Thyroid gland (tissue), 4 donors: ENCODE data around the gene U2SURP. TPM values are rescaled to one million over a fixed set of nuclear protein-coding genes. Genes with fewer than 3 reads are reported as not detected.

Experiments used
- DNase-seq, 2 donors: peaks; one replicate each; pipeline ENCODE4 v3.0.0-alpha.2; 2019
- H3K27ac ChIP-seq, 3 donors: fragments of 200-600 bp; sonication (generic); 1 replicate in 2 of 3; 2 replicates in 1 of 3; pipeline ENCODE4 v1.5.1; 2016 to 2019; ENCODE audit warnings: mild to moderate bottlenecking in 1 of 3, moderate library complexity in 1 of 3
- H3K27me3 ChIP-seq: fragments of 200-600 bp; sonication (generic); one replicate; pipeline ENCODE4 v1.5.1; 2019
- H3K36me3 ChIP-seq, 2 donors: fragments of 200-600 bp; sonication (generic); one replicate each; pipeline ENCODE4 v1.5.1; 2016 to 2019
- H3K4me1 ChIP-seq, 2 donors: fragments of 200-600 bp; sonication (generic); one replicate each; pipeline ENCODE4 v1.5.1; 2017 to 2019
- H3K4me3 ChIP-seq, 3 donors: fragments of 200-600 bp; sonication (generic); replicated peaks in 1 of 3; 1 replicate in 2 of 3; 2 replicates in 1 of 3; pipeline ENCODE4 v1.5.1; 2016; ENCODE audit warnings: mild to moderate bottlenecking in 1 of 3
- H3K9me3 ChIP-seq: fragments of 200-600 bp; sonication (generic); one replicate; pipeline ENCODE4 v1.5.1; 2017
- CTCF ChIP-seq, 6 experiments: fragments of 200-600 bp in 3 of 6; fragments of 450-650 bp in 3 of 6; sonication (generic) in 3 of 6; IDR thresholded peaks; one replicate each; pipeline ENCODE4 v1.5.1; 2016 to 2019; ENCODE audit warnings: antibody characterized with exemption in 6 of 6, mild to moderate bottlenecking in 2 of 6, inconsistent platforms in 1 of 6, moderate library complexity in 1 of 6
- POLR2A ChIP-seq, 2 donors: fragments of 450-650 bp; IDR thresholded peaks; one replicate each; pipeline ENCODE4 v1.6.1; 2017; ENCODE audit warnings: antibody characterized with exemption in 2 of 2, mild to moderate bottlenecking in 2 of 2, moderate library complexity in 1 of 2
- WGBS, 2 donors: methylation state at CpG; one replicate each; pipeline ENCODE4 v1.1.5; 2017; 5-methylcytosine and 5-hydroxymethylcytosine counted together
- intact Hi-C: fragments of 100-400 bp; cut with DNase I; formaldehyde crosslinking; loops from one replicate; pipeline ENCODE4 v1.15.1; 2023
- total RNA-seq, 4 donors: library from RNA; depleted of rRNA; stranded (reverse); fragments of >200 nt; gene quantifications; one replicate each; pipeline ENCODE4 v1.2.3, GENCODE V29; 2016

U2SURP gene
- total RNA-seq, 4 donors from 2014 or later = 87.8 to 144 (median 102) TPM

GRCh38 chr3:143099690-143100089 is 98.3 kb downstream of the U2SURP start:
- TF ChIP-seq POLR2A (IDR thresholded peaks at IDR 0.05) = no peak
- TF ChIP-seq CTCF (IDR thresholded peaks at IDR 0.05) = no peak
- no peak overlapping the region for H3K27ac ChIP-seq
- no peak overlapping the region for H3K4me3 ChIP-seq
- H3K36me3 ChIP-seq = no peaks in the 10 kb centered on the region
- no peak for DNase-seq
- intact Hi-C loops = no loop called here
- 80 to 82% methylated on average over 2 of the region's 2 CpGs for WGBS, 2 donors
- peaks cover 0 to 7% of the 10 kb centered on the region in 2 donors for H3K4me1 ChIP-seq
- H3K27me3 ChIP-seq = no peaks in the 10 kb centered on the region
- no peaks in the 10 kb centered on the region for H3K9me3 ChIP-seq

DNA sequence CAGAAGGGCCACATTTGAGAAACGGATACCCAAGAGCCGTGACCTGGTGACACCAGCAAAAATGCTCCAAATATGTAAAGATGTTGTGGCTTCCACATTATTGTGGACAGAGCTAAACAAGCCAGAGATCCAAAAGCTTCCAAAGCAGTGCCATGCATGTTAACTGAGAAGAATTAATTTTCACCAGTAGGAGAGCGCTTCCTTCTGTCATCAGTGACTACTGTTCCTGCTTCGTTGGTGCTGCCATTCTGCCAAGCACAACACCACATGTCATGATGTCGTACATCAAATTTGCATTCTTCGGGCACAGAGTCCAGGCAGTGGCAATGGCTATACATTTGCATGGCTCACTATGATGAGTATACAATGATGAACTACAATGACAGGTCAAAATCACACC is 99.1 kb downstream of the U2SURP start:
- WGBS, 2 donors = 86 to 88% methylated on average over 6 of the region's 6 CpGs
- peaks cover 0 to 7% of the 10 kb centered on the region in 2 donors for H3K4me1 ChIP-seq
- DNase-seq = no peak
- intact Hi-C loops = no loop called here
- no peak overlapping the region for H3K27ac ChIP-seq
- TF ChIP-seq POLR2A (IDR thresholded peaks at IDR 0.05) (no peak), CTCF (IDR thresholded peaks at IDR 0.05) (no peak)
- no peaks in the 10 kb centered on the region for H3K36me3 ChIP-seq
- no peak overlapping the region for H3K4me3 ChIP-seq
- H3K27me3 ChIP-seq = no peaks in the 10 kb centered on the region
- H3K9me3 ChIP-seq = no peaks in the 10 kb centered on the region

GRCh38 chr3:143101792-143102381 is 100.5 kb downstream of the U2SURP start:
- Histone ChIP-seq H3K4me1 (peaks cover 0 to 7% of the 10 kb centered on the region in 2 donors), H3K27me3 (no peaks in the 10 kb centered on the region), H3K9me3 (no peaks in the 10 kb centered on the region), H3K27ac (no peak overlapping the region), H3K36me3 (no peaks in the 10 kb centered on the region), H3K4me3 (no peak overlapping the region)
- DNase-seq = no peak
- intact Hi-C loops = no loop called here
- no peak for TF ChIP-seq CTCF (IDR thresholded peaks at IDR 0.05)
- TF ChIP-seq POLR2A (IDR thresholded peaks at IDR 0.05) = no peak
- 92 to 94% methylated on average over 7 of the region's 7 CpGs for WGBS, 2 donors

GRCh38 chr3:143103652-143104051 is 102.3 kb downstream of the U2SURP start:
- WGBS, 2 donors = 82 to 87% methylated on average over 2 of the region's 2 CpGs

More at GRCh38 chr3:143103652-143104051, 102.3 kb downstream of the U2SURP start:
- Histone ChIP-seq H3K36me3 (no peaks in the 10 kb centered on the region), H3K9me3 (no peaks in the 10 kb centered on the region), H3K4me1 (peaks cover 0 to 7% of the 10 kb centered on the region in 2 donors), H3K27ac (no peak overlapping the region), H3K4me3 (no peak overlapping the region), H3K27me3 (no peaks in the 10 kb centered on the region)
- intact Hi-C loops = no loop called here
- no peak for TF ChIP-seq POLR2A (IDR thresholded peaks at IDR 0.05)
- no peak for TF ChIP-seq CTCF (IDR thresholded peaks at IDR 0.05)
- no peak for DNase-seq
